ENCODE data around the gene PIGP. TPM values are rescaled to one million over a fixed set of nuclear protein-coding genes. Genes with fewer than 3 reads are reported as not detected.
A peak's percentile ranks its signal among the peaks of the same experiment; 100 is the strongest.

The PIGP gene
- total RNA-seq, 2 donors from 2014 or later: 28.3 to 29.4 TPM

DNA sequence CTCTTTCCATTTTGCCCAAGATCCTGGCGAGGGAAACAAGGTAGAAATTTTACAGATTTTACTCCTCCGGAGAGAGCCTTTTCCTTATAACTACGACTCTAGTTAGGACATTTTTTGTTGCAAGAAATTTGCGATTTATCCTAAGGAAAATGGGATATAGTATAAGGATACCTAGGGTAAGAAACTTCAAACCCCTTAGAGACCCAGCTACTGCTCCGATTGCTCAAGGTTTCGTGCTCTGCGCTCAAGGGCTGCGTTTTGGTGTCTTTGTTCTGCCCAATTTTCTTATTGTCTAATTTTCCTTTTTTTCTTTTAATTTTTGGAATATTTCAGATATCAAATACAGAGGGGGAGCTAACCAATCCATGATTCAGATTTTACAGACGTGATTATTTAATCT, 1.7 kb upstream of the PIGP start:
- peak overlapping the region; percentile 96 for H3K4me3 ChIP-seq (ENCODE audit: low read length)
- no peak for DNase-seq
- Mint-ChIP-seq H3K9me3 (peaks cover 7% of the 10 kb centered on the region), H3K36me3 (ENCODE audit: low read depth) (peaks cover 4% of the 10 kb centered on the region), H3K27me3 (ENCODE audit: insufficient read depth) (peaks cover 16% of the 10 kb centered on the region), H3K4me3 (peak overlapping the region; percentile 98), H3K27ac (peak overlapping the region; percentile 92), H3K4me1 (peaks cover 23% of the 10 kb centered on the region)
- TF ChIP-seq CTCF (conservative IDR thresholded peaks at IDR 0.05): no peak
- H3K4me1 ChIP-seq (ENCODE audit: control insufficient read depth, insufficient read depth, low read length): no peaks in the 10 kb centered on the region
- peaks cover 9% of the 10 kb centered on the region for H3K9me3 ChIP-seq (ENCODE audit: control insufficient read depth, low read length)
- H3K36me3 ChIP-seq (ENCODE audit: control insufficient read depth, insufficient read depth, low read length): peaks cover 3% of the 10 kb centered on the region
- WGBS, 2 experiments (ENCODE audit: insufficient coverage in 1 of 2, insufficient read length in 1 of 2): 14 to 43% methylated on average over 1 to 9 of the region's 9 CpGs
- H3K9ac ChIP-seq (ENCODE audit: extremely low read depth, low read length, poor library complexity, severe bottlenecking): peak overlapping the region; percentile 80
- no peaks in the 10 kb centered on the region for H3K27me3 ChIP-seq (ENCODE audit: control insufficient read depth, insufficient read depth, low read length, poor library complexity, severe bottlenecking)
- peak overlapping the region; percentile 98 for H3K27ac ChIP-seq (ENCODE audit: low read depth, low read length)

DNA sequence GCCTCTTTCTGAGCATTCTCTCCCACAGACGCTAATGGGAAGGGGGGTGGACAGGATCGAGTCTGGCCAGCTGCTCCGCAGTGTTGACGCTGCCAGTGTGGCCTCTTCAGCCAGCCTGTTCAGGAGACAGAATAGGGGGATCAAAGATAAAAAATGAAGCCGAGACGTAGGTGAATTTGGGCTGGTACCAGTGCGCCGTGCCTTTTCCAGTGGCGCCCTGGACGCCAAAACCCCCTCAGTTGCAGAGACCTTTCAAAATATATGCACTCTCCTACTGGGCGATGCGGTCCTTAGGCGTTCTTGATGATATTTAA, 1.3 kb upstream of the PIGP start:
- Mint-ChIP-seq H3K36me3 (ENCODE audit: low read depth) (peaks cover 4% of the 10 kb centered on the region), H3K27ac (peak overlapping the region; percentile 92), H3K27me3 (ENCODE audit: insufficient read depth) (peaks cover 16% of the 10 kb centered on the region), H3K4me1 (peaks cover 24% of the 10 kb centered on the region), H3K4me3 (peak overlapping the region; percentile 98), H3K9me3 (peaks cover 3% of the 10 kb centered on the region)
- Histone ChIP-seq H3K9ac (ENCODE audit: extremely low read depth, low read length, poor library complexity, severe bottlenecking) (peak overlapping the region; percentile 80), H3K27ac (ENCODE audit: low read depth, low read length) (peak overlapping the region; percentile 98), H3K4me3 (ENCODE audit: low read length) (peak overlapping the region; percentile 96), H3K27me3 (ENCODE audit: control insufficient read depth, insufficient read depth, low read length, poor library complexity, severe bottlenecking) (no peaks in the 10 kb centered on the region), H3K4me1 (ENCODE audit: control insufficient read depth, insufficient read depth, low read length) (no peaks in the 10 kb centered on the region), H3K36me3 (ENCODE audit: control insufficient read depth, insufficient read depth, low read length) (peaks cover 3% of the 10 kb centered on the region), H3K9me3 (ENCODE audit: control insufficient read depth, low read length) (peaks cover 5% of the 10 kb centered on the region)
- WGBS, 2 experiments (ENCODE audit: insufficient coverage in 1 of 2, insufficient read length in 1 of 2): 0 to 1% methylated on average over 3 to 10 of the region's 13 CpGs
- peak; percentile 51 for DNase-seq
- TF ChIP-seq CTCF (conservative IDR thresholded peaks at IDR 0.05): no peak

GRCh38 chr21:37073417-37074196, 736 bp upstream of the PIGP start:
- peaks cover 4% of the 10 kb centered on the region for H3K4me1 ChIP-seq (ENCODE audit: control insufficient read depth, insufficient read depth, low read length)
- H3K4me3 Mint-ChIP-seq: peak overlapping the region; percentile 98
- H3K9ac ChIP-seq (ENCODE audit: extremely low read depth, low read length, poor library complexity, severe bottlenecking): peak overlapping the region; percentile 80
- no peak for TF ChIP-seq CTCF (conservative IDR thresholded peaks at IDR 0.05)
- no peaks in the 10 kb centered on the region for H3K27me3 ChIP-seq (ENCODE audit: control insufficient read depth, insufficient read depth, low read length, poor library complexity, severe bottlenecking)
- H3K4me1 Mint-ChIP-seq: peaks cover 29% of the 10 kb centered on the region
- H3K27ac ChIP-seq (ENCODE audit: low read depth, low read length): peak overlapping the region; percentile 98
- peak overlapping the region; percentile 96 for H3K4me3 ChIP-seq (ENCODE audit: low read length)
- peaks cover 8% of the 10 kb centered on the region for H3K36me3 Mint-ChIP-seq (ENCODE audit: low read depth)
- H3K9me3 Mint-ChIP-seq: no peaks in the 10 kb centered on the region
- H3K36me3 ChIP-seq (ENCODE audit: control insufficient read depth, insufficient read depth, low read length): peaks cover 3% of the 10 kb centered on the region
- peak overlapping the region; percentile 92 for H3K27ac Mint-ChIP-seq
- no peaks in the 10 kb centered on the region for H3K9me3 ChIP-seq (ENCODE audit: control insufficient read depth, low read length)
- peaks cover 16% of the 10 kb centered on the region for H3K27me3 Mint-ChIP-seq (ENCODE audit: insufficient read depth)
- DNase-seq: no peak
- WGBS, 2 experiments (ENCODE audit: insufficient coverage in 1 of 2, insufficient read length in 1 of 2): 0% methylated on average over 27 to 69 of the region's 70 CpGs

All from endodermal cell (in vitro differentiated cells).